Keratinocyte (primary cell): ENCODE measurements around the gene LRRC27. TPM values are rescaled to one million over a fixed set of nuclear protein-coding genes. Genes with fewer than 3 reads are reported as not detected.
"Not testable (repeated sequence)": the region's sequence is repeated elsewhere in the genome, so short reads cannot be mapped to it uniquely, and the experiment has no call there.

ENCODE experiments used
- DNase-seq: peaks from one replicate; pipeline ENCODE4 v3.0.0-alpha.2; 2011; ENCODE audit warnings: low read depth, missing footprints, low spot score
- FAIRE-seq: peaks from 2 replicates; lab custom pipeline; 2011; peaks lifted over from hg19 to GRCh38; lab: Jason Lieb, UNC
- H2AFZ ChIP-seq: 2 replicates; pipeline ENCODE4 v1.6.0; 2012; ENCODE audit warnings: low read length, control low read depth, inconsistent platforms; ENCODE audit not compliant: control insufficient read depth
- H3K27ac ChIP-seq: 2 replicates; pipeline ENCODE4 v1.5.1; 2011; ENCODE audit warnings: low read length; ENCODE audit not compliant: control insufficient read depth, insufficient read depth
- H3K27me3 ChIP-seq: 3 replicates; pipeline ENCODE4 v1.6.0; 2011; ENCODE audit warnings: low read length; ENCODE audit not compliant: control insufficient read depth, insufficient read depth; ENCODE audit errors: extremely low read depth
- H3K36me3 ChIP-seq, 2 experiments: 2 replicates in 1 of 2; 3 replicates in 1 of 2; pipeline ENCODE4 v1.5.1; 2011; ENCODE audit warnings: low read length in 2 of 2, mild to moderate bottlenecking in 1 of 2; ENCODE audit not compliant: control insufficient read depth in 2 of 2, insufficient read depth in 2 of 2; ENCODE audit errors: extremely low read depth in 1 of 2
- H3K4me1 ChIP-seq: 3 replicates; pipeline ENCODE4 v1.5.1; 2011; ENCODE audit warnings: low read length; ENCODE audit not compliant: control insufficient read depth, insufficient read depth; ENCODE audit errors: extremely low read depth
- H3K4me2 ChIP-seq: 3 replicates; pipeline ENCODE4 v1.6.0; 2011; ENCODE audit warnings: low read depth, low read length; ENCODE audit not compliant: control insufficient read depth, insufficient read depth; ENCODE audit errors: extremely low read depth
- H3K4me3 ChIP-seq, 3 experiments: fragments of 200-600 bp in 1 of 3; sonication (generic) in 1 of 3; 2 replicates in 2 of 3; 3 replicates in 1 of 3; pipeline ENCODE4 v1.5.1; 2011 to 2016; ENCODE audit warnings: low read length in 3 of 3, mild to moderate bottlenecking in 3 of 3, control low read depth in 2 of 3, inconsistent platforms in 1 of 3, low read depth in 1 of 3, mixed read lengths in 1 of 3, mixed run types in 1 of 3, moderate library complexity in 1 of 3; ENCODE audit not compliant: control insufficient read depth in 2 of 3, insufficient read depth in 2 of 3; ENCODE audit errors: extremely low read depth in 1 of 3
- H3K79me2 ChIP-seq: 2 replicates; pipeline ENCODE4 v1.6.0; 2012; ENCODE audit warnings: low read length; ENCODE audit not compliant: control insufficient read depth, insufficient read depth
- H3K9ac ChIP-seq: 3 replicates; pipeline ENCODE4 v1.6.0; 2011; ENCODE audit warnings: low read length; ENCODE audit not compliant: control insufficient read depth, insufficient read depth; ENCODE audit errors: extremely low read depth
- H3K9me1 ChIP-seq: 3 replicates; pipeline ENCODE4 v1.6.0; 2011; ENCODE audit warnings: low read length; ENCODE audit not compliant: control insufficient read depth, insufficient read depth; ENCODE audit errors: extremely low read depth
- H3K9me3 ChIP-seq: 2 replicates; pipeline ENCODE4 v1.5.1; 2012; ENCODE audit warnings: low read depth, low read length; ENCODE audit not compliant: control insufficient read depth
- H4K20me1 ChIP-seq: 3 replicates; pipeline ENCODE4 v1.6.0; 2011; ENCODE audit warnings: low read length; ENCODE audit not compliant: control insufficient read depth, insufficient read depth; ENCODE audit errors: extremely low read depth
- EZH2 ChIP-seq: IDR thresholded peaks from one replicate; pipeline ENCODE4 v1.6.1; 2012; ENCODE audit warnings: inconsistent platforms, mild to moderate bottlenecking, low read length, moderate library complexity
- dilution Hi-C: fragments of 300-500 bp; cut with MboI; formaldehyde crosslinking; loops from one replicate; pipeline ENCODE4 v1.7.0; 2020; ENCODE audit warnings: low sequenced_read_pairs; ENCODE audit not compliant: extremely low pct_ligation_motif_present
- polyA plus RNA-seq, 5 experiments: library from polyadenylated mRNA; depleted of rRNA in 3 of 5; stranded (reverse) in 3 of 5; stranded (forward) in 1 of 5; unstranded in 1 of 5; fragments of >200 nt; gene quantifications; 1 replicate in 1 of 5; 2 replicates in 3 of 5; 3 replicates in 1 of 5; pipeline versions ENCODE4 v1.2.1 to v1.2.3, GENCODE V29; 2011 to 2012; ENCODE audit warnings: missing spikeins in 2 of 5, low read depth in 1 of 5, low replicate concordance in 1 of 5
- TF ChIP-seq, protein P1 (sequence below), 3 experiments: IDR thresholded peaks in 1 of 3; conservative IDR thresholded peaks in 1 of 3; optimal IDR thresholded peaks in 1 of 3; 2 replicates in 2 of 3; 3 replicates in 1 of 3; pipeline versions ENCODE3 to v1.5.1; 2011; ENCODE audit warnings: low read length in 3 of 3, mild to moderate bottlenecking in 3 of 3, moderate library complexity in 2 of 3, control low read depth in 1 of 3, inconsistent platforms in 1 of 3; ENCODE audit not compliant: insufficient read depth in 2 of 3; ENCODE audit errors: extremely low read depth in 1 of 3

LRRC27 gene
- polyA plus RNA-seq, 1 donor (not counting 4 experiments of a cell fraction or from before 2014, with no cell fraction given) = 3.0 TPM

DNA sequence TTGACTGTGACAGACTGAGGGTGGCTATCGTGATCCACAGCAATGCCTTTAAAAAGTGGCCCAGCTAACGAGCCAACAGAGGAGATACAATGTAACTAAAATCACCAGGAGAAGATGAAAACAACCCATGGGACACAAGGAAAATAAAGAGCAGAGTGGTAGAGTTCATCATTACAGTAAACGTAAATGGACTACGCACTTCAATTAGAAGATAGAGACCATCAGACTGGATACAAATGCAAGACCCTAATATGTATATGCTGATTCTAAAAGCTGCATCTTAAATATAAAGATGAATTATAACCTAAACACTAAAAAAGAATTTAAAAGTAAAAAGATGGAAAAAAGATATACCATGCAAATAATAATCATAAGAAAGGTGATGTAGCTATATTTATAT, 17.7 kb upstream of the LRRC27 start:
- TF ChIP-seq EZH2 = no peak
- TF ChIP-seq, protein P1, sequence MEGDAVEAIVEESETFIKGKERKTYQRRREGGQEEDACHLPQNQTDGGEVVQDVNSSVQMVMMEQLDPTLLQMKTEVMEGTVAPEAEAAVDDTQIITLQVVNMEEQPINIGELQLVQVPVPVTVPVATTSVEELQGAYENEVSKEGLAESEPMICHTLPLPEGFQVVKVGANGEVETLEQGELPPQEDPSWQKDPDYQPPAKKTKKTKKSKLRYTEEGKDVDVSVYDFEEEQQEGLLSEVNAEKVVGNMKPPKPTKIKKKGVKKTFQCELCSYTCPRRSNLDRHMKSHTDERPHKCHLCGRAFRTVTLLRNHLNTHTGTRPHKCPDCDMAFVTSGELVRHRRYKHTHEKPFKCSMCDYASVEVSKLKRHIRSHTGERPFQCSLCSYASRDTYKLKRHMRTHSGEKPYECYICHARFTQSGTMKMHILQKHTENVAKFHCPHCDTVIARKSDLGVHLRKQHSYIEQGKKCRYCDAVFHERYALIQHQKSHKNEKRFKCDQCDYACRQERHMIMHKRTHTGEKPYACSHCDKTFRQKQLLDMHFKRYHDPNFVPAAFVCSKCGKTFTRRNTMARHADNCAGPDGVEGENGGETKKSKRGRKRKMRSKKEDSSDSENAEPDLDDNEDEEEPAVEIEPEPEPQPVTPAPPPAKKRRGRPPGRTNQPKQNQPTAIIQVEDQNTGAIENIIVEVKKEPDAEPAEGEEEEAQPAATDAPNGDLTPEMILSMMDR (optimal IDR thresholded peaks at IDR 0.05 in 1 of 3, IDR thresholded peaks at IDR 0.05 in 1 of 3, conservative IDR thresholded peaks at IDR 0.05 in 1 of 3; ENCODE audit: extremely low read depth in 1 of 3, insufficient read depth in 2 of 3, low read length in 3 of 3) = no peak
- peaks cover 21% of the 10 kb centered on the region for H3K27me3 ChIP-seq
- no peaks in the 10 kb centered on the region for H3K79me2 ChIP-seq
- no peaks in the 10 kb centered on the region for H3K36me3 ChIP-seq
- no peak for DNase-seq
- H2AFZ ChIP-seq = no peak overlapping the region
- peaks cover 2% of the 10 kb centered on the region for H3K9me3 ChIP-seq
- FAIRE-seq = no peak
- H4K20me1 ChIP-seq = no peaks in the 10 kb centered on the region
- no peak overlapping the region for H3K4me3 ChIP-seq
- H3K4me1 ChIP-seq = no peaks in the 10 kb centered on the region
- no peak overlapping the region for H3K4me2 ChIP-seq
- dilution Hi-C loops = no loop called here
- no peak overlapping the region for H3K9ac ChIP-seq
- no peaks in the 10 kb centered on the region for H3K9me1 ChIP-seq
- H3K27ac ChIP-seq = no peak overlapping the region

DNA sequence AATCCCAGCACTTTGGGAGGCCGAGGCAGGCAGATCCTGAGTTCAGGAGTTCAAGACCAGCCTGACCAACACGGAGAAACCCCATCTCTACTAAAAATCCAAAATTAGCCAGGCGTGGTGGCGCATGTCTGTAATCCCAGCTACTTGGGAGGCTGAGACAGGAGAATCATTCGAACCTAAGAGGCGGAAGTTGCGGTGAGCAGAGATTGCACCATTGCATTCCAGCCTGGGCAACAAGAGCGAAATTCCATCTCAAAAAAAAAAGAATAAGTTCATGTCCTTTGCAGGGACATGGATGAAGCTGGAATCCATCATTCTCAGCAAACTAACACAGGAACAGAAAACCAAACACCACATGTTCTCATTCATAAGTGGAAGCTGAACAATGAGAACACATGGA, 17.1 kb upstream of the LRRC27 start:
- H3K4me1 ChIP-seq, H2AFZ ChIP-seq, H3K36me3 ChIP-seq, dilution Hi-C loops, H3K9ac ChIP-seq, H3K9me3 ChIP-seq, H3K27ac ChIP-seq, H3K4me2 ChIP-seq, H3K4me3 ChIP-seq, FAIRE-seq, H3K9me1 ChIP-seq, H4K20me1 ChIP-seq, DNase-seq, H3K79me2 ChIP-seq: not testable (repeated sequence)
- H3K27me3 ChIP-seq = peaks cover 15% of the 10 kb centered on the region

DNA sequence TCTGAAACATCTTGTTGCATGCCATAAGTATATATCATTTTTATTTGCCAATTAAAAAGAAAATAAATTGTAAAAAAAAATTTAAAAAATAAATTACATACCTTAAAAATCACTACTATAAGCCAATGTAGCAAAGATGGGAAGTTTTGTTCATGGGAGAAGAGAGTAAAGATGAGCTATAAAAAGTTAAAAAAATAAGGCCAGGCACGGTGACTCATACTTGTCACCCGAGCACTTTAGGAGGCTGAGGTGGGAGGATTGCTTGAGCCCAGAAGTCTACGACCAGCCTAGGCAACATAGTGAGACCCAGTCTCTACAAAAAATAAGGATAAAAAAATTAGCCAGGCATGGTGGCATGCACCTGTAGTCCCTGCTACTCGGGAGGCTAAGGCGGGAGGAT, 15.9 kb upstream of the LRRC27 start:
- H3K4me1 ChIP-seq = peaks cover 9% of the 10 kb centered on the region
- no peak overlapping the region for H3K4me3 ChIP-seq
- dilution Hi-C loops = no loop called here
- TF ChIP-seq EZH2 = no peak
- TF ChIP-seq, protein P1 (optimal IDR thresholded peaks at IDR 0.05 in 1 of 3, IDR thresholded peaks at IDR 0.05 in 1 of 3, conservative IDR thresholded peaks at IDR 0.05 in 1 of 3; ENCODE audit: extremely low read depth in 1 of 3, insufficient read depth in 2 of 3, low read length in 3 of 3) = no peak
- no peaks in the 10 kb centered on the region for H3K79me2 ChIP-seq
- H3K27me3 ChIP-seq = peaks cover 7% of the 10 kb centered on the region
- no peaks in the 10 kb centered on the region for H3K36me3 ChIP-seq
- H3K9me1 ChIP-seq = no peaks in the 10 kb centered on the region
- H4K20me1 ChIP-seq = no peaks in the 10 kb centered on the region
- H3K9me3 ChIP-seq = peaks cover 2% of the 10 kb centered on the region
- H3K4me2 ChIP-seq = no peak overlapping the region
- DNase-seq (no peak), FAIRE-seq (no peak)
- no peak overlapping the region for H2AFZ ChIP-seq
- no peak overlapping the region for H3K27ac ChIP-seq
- no peak overlapping the region for H3K9ac ChIP-seq

DNA sequence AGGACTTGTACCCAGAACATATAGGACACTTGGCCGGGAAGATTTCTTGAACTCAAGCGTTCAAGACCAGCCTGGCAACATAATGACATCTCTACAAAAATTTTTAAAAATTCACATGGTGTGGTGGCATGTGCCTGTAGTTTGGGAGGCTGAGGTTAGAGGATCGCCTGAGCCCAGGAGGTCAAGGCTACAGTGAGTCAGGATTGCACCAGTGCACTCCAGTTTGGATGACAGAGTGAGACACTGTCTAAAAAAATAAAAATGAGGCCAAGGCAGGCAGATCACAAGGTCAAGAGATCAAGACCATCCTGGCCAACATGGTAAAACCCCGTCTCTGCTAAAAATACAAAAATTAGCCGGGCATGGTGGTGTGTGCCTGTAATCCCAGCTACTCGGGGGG, 14.5 kb upstream of the LRRC27 start:
- dilution Hi-C loops, H3K4me1 ChIP-seq, H4K20me1 ChIP-seq, H3K27me3 ChIP-seq, H3K9ac ChIP-seq, H3K79me2 ChIP-seq, H2AFZ ChIP-seq, H3K9me3 ChIP-seq, H3K4me2 ChIP-seq, H3K9me1 ChIP-seq, H3K27ac ChIP-seq, H3K36me3 ChIP-seq, DNase-seq, FAIRE-seq, H3K4me3 ChIP-seq: not testable (repeated sequence)
